K562 (cell line): Measurements from ENCODE around the gene DDX39A.

Source experiments
- CBX2 ChIP-seq: fragments of 200-600 bp; sonication (generic); IDR thresholded peaks from one replicate; pipeline ENCODE4 v1.6.1; 2012; ENCODE audit warnings: mild to moderate bottlenecking, low read length, inconsistent platforms; ENCODE audit not compliant: insufficient read depth, poor library complexity, severe bottlenecking
- EGR1 ChIP-seq: fragments of 450-650 bp; conservative IDR thresholded peaks from 2 replicates; pipeline ENCODE4 v1.6.1; 2017; ENCODE audit warnings: mild to moderate bottlenecking
- MEIS2 ChIP-seq: fragments of 450-650 bp; IDR thresholded peaks from 2 replicates; pipeline ENCODE4 v1.6.1; 2014; ENCODE audit warnings: mild to moderate bottlenecking; ENCODE audit not compliant: partially characterized antibody
- MXI1 ChIP-seq: IDR thresholded peaks from 2 replicates; pipeline ENCODE4 v1.6.1; 2011; ENCODE audit warnings: low read depth, mild to moderate bottlenecking, improper control_type of control experiment, low read length
- TF ChIP-seq, protein P1 (sequence below): sonication (generic); formaldehyde crosslinking; IDR thresholded peaks from 2 replicates; pipeline ENCODE4 v1.8.0; 2023; ENCODE audit warnings: mild to moderate bottlenecking, missing genetic modification reagents
- TF ChIP-seq, protein P2 (sequence below): sonication (generic); formaldehyde crosslinking; IDR thresholded peaks from 2 replicates; pipeline ENCODE4 v1.9.0; 2022; ENCODE audit warnings: mild to moderate bottlenecking, missing genetic modification reagents
- TF ChIP-seq, protein P3 (sequence below): sonication (generic); formaldehyde crosslinking; IDR thresholded peaks from 2 replicates; pipeline ENCODE4 v1.9.0; 2022; ENCODE audit warnings: mild to moderate bottlenecking, missing genetic modification reagents
- TF ChIP-seq, protein P4 (sequence below), 3 experiments: IDR thresholded peaks in 2 of 3; conservative IDR thresholded peaks in 1 of 3; 2 replicates each; pipeline ENCODE4 v1.5.1; 2011 to 2012; ENCODE audit warnings: low read length in 3 of 3, mild to moderate bottlenecking in 3 of 3, control low read depth in 2 of 3, improper control_type of control experiment in 1 of 3, inconsistent platforms in 1 of 3, low read depth in 1 of 3, mixed read lengths in 1 of 3, moderate library complexity in 1 of 3; ENCODE audit not compliant: insufficient read depth in 2 of 3
- TF ChIP-seq, protein P5 (sequence below): fragments of 150-350 bp; IDR thresholded peaks from 2 replicates; pipeline ENCODE4 v1.6.1; 2014; ENCODE audit warnings: low read depth, mild to moderate bottlenecking, low read length, borderline replicate concordance

DNA sequence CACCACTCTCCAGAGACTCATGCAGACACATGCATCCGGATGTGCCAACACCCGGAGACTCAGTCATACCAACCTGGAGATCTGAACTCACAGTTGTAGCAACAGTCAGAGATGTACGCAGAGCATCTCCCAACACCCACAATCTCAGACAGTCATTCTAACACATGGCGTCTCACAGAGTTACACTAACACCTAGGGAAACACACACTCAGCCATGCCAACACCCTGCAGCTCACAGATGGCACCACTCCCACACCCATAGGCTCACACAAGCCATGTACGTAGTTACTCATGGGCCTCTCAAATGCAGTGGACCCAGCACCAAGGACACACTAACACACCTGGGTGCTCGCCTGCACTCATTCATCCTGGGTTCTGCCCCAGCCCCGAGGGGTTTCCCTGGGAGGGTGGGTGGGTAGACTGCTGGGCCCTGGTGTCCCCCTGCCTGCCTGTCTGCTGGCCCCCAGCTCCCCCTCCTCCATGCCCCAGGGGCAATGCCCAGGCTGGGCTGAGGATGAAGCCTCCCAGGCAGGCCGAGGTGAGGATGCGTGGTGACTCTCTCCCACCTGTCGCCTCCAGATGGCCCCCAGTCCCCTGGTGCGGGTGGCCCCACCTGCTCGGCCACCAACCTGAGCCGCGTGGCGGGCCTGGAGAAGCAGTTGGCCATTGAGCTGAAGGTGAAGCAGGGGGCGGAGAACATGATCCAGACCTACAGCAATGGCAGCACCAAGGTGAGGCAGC lies 23.9 kb upstream of the DDX39A start:
- TF ChIP-seq EGR1 (no peak), CBX2 (no peak), MXI1 (no peak), MEIS2 (no peak)
- TF ChIP-seq, protein P1, sequence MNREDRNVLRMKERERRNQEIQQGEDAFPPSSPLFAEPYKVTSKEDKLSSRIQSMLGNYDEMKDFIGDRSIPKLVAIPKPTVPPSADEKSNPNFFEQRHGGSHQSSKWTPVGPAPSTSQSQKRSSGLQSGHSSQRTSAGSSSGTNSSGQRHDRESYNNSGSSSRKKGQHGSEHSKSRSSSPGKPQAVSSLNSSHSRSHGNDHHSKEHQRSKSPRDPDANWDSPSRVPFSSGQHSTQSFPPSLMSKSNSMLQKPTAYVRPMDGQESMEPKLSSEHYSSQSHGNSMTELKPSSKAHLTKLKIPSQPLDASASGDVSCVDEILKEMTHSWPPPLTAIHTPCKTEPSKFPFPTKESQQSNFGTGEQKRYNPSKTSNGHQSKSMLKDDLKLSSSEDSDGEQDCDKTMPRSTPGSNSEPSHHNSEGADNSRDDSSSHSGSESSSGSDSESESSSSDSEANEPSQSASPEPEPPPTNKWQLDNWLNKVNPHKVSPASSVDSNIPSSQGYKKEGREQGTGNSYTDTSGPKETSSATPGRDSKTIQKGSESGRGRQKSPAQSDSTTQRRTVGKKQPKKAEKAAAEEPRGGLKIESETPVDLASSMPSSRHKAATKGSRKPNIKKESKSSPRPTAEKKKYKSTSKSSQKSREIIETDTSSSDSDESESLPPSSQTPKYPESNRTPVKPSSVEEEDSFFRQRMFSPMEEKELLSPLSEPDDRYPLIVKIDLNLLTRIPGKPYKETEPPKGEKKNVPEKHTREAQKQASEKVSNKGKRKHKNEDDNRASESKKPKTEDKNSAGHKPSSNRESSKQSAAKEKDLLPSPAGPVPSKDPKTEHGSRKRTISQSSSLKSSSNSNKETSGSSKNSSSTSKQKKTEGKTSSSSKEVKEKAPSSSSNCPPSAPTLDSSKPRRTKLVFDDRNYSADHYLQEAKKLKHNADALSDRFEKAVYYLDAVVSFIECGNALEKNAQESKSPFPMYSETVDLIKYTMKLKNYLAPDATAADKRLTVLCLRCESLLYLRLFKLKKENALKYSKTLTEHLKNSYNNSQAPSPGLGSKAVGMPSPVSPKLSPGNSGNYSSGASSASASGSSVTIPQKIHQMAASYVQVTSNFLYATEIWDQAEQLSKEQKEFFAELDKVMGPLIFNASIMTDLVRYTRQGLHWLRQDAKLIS = no peak
- TF ChIP-seq, protein P2, sequence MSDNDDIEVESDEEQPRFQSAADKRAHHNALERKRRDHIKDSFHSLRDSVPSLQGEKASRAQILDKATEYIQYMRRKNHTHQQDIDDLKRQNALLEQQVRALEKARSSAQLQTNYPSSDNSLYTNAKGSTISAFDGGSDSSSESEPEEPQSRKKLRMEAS (CRISPR knock-in tag) = no peak
- TF ChIP-seq, protein P3, sequence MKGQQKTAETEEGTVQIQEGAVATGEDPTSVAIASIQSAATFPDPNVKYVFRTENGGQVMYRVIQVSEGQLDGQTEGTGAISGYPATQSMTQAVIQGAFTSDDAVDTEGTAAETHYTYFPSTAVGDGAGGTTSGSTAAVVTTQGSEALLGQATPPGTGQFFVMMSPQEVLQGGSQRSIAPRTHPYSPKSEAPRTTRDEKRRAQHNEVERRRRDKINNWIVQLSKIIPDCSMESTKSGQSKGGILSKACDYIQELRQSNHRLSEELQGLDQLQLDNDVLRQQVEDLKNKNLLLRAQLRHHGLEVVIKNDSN (CRISPR knock-in tag) = no peak
- TF ChIP-seq, protein P4, sequence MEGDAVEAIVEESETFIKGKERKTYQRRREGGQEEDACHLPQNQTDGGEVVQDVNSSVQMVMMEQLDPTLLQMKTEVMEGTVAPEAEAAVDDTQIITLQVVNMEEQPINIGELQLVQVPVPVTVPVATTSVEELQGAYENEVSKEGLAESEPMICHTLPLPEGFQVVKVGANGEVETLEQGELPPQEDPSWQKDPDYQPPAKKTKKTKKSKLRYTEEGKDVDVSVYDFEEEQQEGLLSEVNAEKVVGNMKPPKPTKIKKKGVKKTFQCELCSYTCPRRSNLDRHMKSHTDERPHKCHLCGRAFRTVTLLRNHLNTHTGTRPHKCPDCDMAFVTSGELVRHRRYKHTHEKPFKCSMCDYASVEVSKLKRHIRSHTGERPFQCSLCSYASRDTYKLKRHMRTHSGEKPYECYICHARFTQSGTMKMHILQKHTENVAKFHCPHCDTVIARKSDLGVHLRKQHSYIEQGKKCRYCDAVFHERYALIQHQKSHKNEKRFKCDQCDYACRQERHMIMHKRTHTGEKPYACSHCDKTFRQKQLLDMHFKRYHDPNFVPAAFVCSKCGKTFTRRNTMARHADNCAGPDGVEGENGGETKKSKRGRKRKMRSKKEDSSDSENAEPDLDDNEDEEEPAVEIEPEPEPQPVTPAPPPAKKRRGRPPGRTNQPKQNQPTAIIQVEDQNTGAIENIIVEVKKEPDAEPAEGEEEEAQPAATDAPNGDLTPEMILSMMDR (IDR thresholded peaks at IDR 0.05 in 2 of 3, conservative IDR thresholded peaks at IDR 0.05 in 1 of 3; ENCODE audit: insufficient read depth in 2 of 3, low read depth in 1 of 3, low read length in 3 of 3) = no peak
- TF ChIP-seq, protein P5, sequence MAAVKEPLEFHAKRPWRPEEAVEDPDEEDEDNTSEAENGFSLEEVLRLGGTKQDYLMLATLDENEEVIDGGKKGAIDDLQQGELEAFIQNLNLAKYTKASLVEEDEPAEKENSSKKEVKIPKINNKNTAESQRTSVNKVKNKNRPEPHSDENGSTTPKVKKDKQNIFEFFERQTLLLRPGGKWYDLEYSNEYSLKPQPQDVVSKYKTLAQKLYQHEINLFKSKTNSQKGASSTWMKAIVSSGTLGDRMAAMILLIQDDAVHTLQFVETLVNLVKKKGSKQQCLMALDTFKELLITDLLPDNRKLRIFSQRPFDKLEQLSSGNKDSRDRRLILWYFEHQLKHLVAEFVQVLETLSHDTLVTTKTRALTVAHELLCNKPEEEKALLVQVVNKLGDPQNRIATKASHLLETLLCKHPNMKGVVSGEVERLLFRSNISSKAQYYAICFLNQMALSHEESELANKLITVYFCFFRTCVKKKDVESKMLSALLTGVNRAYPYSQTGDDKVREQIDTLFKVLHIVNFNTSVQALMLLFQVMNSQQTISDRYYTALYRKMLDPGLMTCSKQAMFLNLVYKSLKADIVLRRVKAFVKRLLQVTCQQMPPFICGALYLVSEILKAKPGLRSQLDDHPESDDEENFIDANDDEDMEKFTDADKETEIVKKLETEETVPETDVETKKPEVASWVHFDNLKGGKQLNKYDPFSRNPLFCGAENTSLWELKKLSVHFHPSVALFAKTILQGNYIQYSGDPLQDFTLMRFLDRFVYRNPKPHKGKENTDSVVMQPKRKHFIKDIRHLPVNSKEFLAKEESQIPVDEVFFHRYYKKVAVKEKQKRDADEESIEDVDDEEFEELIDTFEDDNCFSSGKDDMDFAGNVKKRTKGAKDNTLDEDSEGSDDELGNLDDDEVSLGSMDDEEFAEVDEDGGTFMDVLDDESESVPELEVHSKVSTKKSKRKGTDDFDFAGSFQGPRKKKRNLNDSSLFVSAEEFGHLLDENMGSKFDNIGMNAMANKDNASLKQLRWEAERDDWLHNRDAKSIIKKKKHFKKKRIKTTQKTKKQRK = no peak
